Stimulated activated naive CD4-positive, alpha-beta T cell (primary cell): Measurements from ENCODE around the gene DNAH10.
"Not testable (repeated sequence)": the region's sequence is repeated elsewhere in the genome, so short reads cannot be mapped to it uniquely, and the experiment has no call there.

Experiments used
- DNase-seq, 6 experiments: peaks; one replicate each; lab custom pipeline; 2025; lab: John Stamatoyannopoulos, UW

Gene DNAH10

DNA sequence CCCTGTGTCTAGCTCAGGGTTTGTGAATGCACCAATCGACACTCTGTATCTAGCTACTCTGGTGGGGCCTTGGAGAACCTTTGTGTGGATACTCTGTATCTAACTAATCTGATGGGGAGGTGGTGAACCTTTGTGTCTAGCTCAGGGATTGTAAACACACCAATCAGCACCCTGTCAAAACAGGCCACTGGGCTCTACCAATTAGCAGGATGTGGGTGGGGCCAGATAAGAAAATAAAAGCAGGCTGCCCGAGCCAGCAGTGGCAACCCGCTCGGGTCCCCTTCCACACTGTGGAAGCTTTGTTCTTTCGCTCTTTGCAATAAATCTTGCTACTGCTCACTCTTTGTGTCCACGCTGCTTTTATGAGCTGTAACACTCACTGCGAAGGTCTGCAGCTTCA lies 185.4 kb downstream of the DNAH10 start:
- not testable (repeated sequence) for DNase-seq

DNA sequence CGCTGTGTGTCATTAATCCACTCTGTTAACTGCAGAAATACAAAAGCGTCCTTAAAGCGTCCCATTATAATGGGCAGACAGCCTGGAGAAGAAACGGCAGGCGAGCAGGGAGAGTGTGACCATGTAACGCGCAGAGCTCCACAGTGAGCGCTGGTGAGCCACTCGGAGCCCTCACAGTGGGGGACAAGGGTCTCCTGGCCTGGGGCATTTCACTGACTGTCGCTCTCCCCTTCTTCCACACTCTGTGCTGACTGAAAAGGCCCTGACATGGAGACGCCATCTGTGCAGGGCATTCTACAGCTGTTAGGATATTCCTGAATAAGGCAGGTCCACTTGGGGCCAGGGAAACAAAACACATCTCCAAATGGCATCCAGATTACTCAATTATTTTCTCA lies 186.3 kb downstream of the DNAH10 start:
- no peak for DNase-seq

DNA sequence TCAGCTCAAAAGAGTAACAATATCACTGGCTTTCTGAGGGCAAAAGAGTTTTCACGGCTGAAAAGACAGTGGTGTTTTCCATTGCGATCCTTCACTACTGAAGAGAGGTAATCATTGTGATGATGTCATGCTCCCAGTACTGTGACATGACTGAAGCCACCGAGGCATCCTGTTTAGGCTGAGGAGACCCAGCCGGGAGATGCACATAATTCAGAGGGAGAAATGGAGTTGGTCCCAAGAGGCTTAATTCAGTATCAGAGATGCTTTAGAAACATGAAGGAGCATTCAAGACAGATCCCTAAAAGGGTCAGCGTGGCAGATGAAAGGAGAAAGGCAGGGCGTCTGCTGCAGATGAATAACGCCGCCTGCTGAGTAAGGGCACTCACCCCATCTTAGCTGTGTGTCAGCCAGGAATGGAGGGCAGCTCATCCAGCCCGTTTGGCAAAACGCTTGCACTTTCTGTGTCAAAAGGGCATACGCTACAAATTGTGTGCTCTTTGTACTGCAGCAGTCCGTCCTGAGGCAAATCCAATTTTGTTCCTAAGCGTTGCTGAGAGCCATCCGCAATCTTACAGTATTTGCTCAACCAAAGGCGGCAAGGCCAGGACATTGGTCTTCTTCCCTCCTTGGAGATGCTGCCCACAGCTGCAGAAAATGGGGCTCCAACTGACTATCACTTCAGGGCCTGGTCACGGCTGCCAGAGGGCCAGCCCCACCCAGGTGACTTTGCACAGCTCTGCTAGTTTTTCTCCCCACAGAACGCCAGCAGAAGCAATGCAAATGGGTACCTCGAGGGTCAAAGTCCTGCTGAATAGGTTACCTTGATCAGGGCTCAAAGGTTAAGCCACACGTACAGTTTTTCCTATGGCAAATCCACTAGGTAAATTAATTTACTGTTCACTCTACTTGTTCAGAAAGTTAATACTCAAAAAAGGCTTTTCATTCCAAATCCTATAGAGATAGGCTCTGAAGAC lies 187.0 kb downstream of the DNAH10 start:
- no peak for DNase-seq

DNA sequence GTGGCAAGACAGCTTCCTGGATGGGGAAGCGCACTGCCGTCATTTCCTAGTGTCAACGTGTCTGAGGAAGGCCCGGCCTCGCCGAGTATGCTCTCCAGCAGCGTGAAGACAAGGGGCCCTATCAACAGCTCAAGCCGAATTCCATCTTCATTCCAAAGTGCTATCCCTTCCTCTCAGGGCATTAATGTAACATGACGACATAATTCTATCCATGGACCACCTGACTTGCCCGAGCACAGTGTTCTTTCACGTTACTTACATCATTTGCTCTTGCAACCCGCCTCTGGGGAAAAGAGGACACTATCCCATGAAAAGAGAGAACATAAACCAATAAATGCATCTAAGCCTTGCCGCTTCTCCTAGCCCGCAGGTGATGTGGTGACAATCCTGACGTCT lies 187.7 kb downstream of the DNAH10 start:
- no peak for DNase-seq

DNA sequence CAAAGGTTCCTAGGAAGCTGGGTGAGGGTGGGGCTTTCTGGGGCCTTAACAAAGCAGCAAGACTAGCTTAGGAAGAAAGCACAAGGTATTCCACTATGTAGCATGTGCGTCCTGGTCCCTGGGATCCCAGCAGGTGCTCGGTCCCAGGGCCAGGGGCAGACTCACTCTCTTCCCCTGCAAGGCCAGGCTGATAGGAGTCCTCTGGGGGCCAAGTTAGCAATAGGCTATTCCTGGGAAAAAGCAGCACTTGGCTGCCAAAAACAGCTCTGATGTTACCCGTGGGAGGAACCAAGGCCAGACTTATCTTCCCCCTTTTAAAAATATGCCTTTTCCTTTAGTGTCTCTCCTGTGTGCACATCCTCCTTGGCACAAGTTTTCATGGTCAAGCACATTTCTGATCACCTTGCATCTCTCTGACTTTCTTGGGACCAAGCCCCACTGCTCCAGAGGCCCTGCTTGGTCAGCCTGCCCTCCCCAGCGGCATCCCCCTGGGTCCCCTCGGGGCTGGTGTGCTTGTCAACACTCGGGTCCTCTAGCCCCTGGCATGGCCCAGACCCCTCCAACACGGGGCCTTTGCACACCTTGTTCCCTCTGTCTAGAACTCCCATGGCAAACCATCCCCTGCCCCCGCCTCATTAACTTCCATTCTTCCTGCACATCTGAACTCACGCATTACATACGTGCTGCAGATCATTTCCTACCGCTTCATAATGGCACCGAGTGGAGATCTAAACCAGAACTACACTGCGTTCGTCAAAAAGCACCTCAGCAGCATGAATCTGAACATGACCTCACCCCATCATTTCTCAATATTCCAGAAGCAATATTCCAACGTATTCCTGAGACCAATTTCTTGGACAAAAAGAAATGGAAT lies 188.6 kb downstream of the DNAH10 start:
- no peak for DNase-seq

DNA sequence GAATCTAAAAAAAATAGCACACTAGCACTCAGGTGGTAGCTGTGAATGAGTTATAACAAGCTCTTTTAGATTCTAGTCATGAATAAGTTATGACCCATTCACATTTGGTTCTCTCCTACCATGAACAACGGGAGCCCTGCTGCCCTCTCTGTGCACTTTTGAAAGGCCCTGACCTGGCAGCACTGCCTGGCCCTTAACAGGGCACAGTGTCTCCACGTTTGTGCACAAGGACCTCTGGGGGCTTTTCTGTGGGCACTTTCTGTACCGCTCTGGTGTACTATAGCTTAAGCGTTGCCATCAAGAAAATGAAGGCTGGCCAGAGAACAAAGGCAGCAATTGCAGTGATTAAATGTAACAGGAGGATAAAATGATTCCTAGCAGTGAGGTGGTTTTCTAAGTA lies 189.4 kb downstream of the DNAH10 start:
- no peak for DNase-seq

DNA sequence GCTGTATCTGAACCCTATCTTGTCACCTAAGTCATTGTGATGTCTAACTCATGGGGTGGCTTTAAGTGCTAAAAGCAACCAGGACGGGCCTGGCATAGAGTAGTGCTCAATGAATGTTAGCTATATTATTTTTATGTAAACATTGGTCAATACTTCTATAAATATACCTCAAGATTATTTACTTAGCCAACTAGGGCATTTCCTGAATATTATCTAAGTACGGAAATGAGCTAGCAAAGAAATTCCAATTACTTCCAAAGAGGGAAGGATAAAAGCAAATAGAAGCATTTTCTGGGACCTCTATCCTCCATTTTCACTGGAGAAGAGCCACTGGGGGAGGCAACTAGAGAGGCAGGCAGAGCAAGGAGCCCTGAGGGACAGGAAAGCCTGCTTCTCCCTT lies 189.9 kb downstream of the DNAH10 start:
- DNase-seq, result no peak

DNA sequence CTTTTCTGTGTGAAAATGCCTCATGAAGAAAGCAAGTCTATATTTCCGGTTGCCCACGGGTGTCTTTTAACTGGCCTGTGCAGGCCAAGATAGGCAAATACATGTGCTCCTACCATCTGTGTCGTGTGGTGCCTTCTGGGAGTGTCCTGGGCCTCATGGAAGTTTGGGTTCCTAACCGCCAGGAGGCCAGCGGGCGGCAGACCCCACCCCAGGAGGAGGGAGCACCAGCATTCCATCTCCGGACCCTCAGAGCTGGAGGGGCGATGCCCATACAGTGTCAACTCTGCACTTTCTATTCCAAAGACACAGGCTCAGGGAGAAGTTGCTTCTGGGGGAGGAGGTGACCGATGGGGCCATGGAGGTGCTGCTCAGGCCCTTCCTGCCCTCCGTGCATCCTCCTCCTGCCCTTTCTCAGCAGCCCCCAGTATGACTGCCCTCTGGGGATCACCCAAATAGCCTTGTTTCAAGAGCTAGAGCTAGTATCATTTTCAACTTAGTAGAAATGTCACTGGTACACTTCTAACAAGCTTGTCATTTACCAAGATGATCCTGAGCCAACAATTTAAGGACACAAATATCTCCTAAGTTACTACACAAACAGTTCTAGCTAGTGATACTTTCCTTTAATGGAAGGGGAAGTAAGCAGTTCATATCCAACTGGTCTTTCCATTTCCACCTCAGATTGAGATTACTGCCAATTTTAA lies 192.7 kb downstream of the DNAH10 start:
- no peak for DNase-seq

DNA sequence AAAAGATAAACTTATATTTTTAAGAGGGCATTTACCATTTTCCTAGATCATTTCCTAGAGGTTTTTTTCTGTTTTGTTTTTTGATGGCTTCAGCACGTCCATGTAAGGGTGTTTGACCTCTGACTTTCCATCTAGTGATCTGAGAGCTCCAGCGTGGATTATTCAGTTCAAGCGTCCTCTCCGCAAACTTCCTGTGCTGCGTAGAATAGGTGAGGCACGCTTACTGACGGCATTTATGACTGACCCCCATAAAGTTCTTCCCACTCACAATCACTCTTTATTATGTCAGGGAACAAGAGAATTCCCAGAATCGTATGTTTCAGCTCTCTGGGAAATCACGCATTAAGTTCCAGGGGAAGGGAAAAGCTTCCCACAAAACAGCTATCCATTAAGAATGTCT lies 194.1 kb downstream of the DNAH10 start:
- no peak for DNase-seq

DNA sequence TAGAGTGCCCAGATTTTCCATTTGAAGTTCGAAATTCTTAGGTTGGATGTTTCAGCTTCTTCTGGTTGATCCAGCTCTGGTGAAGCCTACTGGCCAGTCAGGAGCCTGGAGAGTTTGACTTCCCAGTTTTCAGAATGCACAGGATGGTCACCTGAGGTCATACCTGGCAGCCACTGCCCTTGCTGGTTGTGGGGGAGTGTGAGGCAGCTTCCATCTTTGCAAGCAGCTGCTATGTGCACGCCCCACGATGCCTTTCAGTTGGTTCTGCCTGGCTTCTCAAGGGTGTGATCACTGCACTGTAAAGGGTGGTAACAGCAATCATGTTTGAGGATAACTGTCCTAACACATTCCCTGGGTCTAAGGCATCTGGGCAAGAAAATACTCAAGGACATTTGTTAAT lies 195.1 kb downstream of the DNAH10 start:
- no peak for DNase-seq

DNA sequence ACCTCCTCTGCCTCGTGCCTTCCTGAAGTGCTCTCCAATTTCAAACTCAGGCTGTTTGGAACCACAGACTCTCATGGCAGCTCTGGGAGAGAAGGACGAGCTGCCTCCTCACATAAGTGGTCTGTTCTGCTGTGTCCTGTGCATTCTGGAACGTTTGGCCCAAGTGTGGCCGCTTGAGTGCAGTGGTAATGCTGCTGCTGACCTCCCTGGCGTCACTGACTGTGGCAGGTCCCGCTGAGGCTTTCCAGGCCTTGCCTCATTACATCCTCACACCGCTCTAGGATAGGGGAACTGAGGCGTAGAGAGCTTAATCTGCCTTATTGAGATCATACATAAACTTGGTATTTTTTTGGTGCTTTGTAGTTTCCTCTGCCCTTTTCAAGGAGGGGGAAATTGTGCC lies 196.4 kb downstream of the DNAH10 start:
- no peak for DNase-seq

DNA sequence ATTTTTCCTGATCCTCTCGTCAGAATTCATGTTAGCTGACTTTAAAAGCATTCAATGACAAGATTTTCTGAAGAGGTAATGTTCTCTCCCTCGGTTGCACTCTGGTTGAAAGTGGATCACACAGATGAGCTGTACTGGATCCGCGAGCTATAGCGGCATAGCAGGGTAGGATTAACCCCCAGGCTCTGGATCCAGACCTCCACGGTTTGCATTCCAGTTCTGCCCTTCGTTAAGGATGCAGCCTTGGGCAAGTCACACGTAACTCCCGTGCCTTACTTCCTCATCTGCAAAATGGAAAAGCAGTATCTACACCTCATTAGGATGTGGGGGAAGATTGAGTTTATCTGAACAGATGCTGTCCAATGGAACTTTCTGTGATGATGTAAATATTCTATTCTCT lies 196.8 kb downstream of the DNAH10 start:
- DNase-seq, result no peak

DNA sequence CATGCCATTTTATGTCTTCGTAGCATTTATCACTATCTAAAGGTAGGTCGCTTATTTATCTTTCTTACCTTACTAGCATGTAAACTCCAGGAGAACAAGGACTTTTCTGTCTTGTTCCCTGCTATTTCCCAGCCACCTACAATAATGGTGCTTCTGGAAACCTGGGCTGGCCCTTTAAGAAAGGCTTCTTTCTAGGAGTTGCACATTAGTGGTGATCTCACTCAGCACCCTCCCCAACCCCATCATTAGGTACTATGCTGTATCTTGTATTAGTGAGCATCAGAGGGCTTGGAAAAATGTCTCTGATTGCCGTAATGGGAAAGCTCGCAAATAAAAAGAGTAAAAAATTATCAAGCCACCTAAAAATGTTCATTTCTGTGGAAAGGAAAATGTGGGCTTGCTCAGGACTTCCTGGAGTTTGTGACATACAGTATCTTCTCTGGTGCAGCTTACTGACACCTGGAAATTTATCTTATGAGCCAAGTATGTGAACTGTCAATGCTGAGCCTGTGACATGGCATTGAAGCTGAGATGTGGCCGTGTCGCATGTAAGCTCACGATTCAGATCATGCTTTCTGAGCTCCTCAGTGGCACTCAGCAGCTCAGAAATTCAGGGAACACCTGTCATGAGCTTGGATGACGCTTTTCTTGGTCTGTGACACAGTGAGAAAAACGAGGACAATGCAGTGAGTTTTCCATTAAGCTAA lies 198.1 kb downstream of the DNAH10 start:
- no peak for DNase-seq

DNA sequence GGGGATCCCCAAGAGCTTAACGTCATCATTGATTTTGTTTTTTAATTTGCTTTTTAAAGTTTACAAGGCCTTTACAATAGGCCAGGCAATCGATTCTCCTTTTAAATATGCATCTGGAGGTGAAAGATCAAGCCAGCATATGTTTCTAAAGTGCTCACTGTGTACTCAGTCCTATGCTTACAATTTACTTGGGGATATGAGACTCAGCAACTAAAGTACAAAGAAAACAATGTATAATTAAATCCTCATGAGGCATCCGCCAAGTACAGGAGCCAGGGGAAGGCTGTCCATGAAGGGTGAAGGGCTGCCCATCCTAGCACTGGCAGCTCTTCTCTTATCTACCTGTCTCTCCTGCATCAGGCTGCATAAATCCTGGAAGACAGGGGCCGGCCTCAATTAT lies 198.8 kb downstream of the DNAH10 start:
- DNase-seq, result no peak

DNA sequence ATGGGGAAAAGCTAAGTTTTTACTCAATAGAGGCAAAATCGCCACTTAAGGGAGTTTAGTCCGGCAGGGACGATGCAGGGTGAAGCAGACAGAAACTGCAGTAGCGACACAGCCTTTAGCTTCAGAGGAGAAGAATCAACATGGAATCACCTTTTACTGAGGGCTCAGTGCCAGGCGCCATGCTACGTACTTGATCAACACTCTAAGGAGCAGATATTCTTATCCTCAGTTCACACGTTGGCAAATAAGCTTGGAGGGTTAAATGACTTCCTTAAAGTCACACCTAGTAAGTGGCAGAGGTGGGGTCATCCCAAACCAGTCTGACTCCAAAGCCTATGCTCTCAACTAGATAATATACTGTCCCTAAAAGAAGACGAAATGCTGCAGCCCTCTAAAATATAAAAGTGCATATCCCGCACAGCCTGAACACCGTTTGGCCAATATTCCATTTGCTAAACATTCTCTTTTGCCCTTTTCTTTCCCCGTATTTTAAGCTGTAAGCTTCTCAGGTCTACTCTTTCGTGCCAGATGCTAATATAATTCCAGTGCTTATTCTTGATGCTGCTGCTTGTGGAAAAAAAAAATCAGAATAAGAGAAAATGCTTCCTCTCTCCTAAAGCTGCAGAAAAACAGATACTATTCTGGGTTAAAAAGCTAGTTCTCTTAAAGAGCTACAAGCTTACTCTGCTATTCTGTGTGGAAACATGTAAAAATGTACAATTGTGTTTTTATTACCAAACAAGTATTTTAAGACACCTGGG lies 199.7 kb downstream of the DNAH10 start:
- DNase-seq, result no peak

DNA sequence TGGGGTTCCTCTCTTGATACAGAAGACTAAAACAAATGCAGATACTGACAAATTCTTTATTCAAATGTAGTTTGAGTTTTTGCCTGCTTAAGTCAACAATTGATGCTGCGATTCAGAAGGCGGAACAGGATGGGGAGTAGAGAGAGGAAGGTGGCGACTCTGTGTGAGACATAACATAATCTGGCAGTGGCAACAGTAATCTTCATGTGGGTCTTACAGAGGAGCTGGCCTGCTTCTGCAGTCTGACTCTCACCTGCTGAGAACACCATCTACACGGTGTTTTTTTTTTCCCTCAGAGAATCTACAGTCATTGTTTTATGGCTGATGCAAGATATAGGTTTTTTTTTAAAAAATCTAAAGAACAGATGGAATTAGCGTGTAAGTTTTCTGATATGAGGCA lies 200.4 kb downstream of the DNAH10 start:
- DNase-seq, result no peak

DNA sequence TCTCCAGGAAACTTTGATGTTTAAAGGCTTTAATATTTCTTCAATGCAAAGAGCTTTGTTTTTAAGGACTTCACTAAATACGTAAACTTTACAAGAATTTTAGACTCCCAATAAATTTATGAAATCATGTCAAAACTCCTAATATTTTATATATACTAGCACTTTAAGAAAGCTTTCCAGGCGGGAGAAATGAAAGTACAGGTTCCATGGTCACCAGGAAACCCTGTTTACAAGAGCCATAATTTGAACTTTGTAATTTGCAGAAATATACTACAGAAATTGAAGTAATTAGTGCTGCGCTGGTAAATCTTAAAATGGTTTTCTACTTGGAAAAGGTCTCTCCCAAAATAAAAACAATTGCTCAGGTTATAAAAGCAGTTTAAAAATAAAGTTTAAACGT lies 201.7 kb downstream of the DNAH10 start:
- DNase-seq, result no peak

DNA sequence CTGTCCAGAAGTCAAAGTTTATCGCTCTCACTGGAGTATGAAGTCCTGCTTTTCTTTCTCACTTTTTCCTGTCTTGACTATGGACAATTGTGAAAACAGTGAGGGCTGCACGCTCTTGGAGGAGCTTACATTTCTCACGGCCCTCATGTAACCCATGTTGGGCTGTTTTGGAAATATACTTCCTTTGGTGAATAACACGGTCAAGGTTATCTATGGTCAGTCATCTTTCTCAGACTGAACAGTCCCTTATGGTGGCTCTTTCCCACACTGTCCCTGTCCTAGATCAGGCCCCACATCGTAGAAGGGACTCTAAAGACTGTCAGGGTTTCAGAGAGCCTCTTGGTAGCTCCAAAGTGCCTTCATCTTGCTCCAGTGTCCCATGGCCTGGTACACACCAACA lies 203.3 kb downstream of the DNAH10 start:
- DNase-seq, result no peak

DNA sequence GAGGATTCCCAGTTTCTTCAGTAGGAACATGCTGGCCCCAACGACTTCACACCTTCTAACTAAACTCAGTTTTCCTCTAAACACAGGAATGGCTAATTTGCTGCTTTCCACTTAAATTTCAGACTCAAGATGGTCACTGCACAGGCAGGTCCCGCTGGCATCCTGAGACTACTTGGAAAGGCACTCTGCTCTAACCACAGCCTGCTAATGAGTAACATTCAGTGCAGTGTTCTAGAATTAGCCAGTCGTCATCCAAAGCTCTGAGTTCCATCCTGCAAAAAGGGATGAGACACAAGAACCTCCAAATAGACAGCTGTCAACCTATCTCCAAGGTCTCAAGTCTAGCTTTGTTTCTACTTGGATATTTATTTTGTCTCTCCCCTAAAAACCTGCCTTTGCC lies 204.5 kb downstream of the DNAH10 start:
- no peak for DNase-seq

DNA sequence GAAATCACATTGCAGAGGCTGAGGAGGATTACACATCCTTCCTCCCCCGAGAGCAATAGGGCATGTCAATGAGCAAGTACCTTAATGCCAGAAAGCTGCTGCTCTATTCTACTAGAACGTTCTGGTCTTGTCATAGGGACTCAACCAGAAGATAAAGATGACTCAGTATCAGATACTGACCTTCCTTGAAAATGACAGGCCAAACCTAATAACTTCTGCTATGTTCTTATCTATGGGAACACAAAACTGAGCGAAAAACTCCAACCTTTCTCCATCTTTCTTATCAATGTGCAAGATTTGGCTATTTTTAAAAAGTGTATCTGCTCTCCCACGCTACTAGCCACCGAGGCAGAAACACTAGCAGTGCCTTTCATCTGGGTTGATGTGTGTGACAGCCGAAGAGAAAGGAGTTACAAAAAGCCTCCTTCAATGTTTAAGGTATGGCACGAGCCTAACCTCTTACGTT lies 205.1 kb downstream of the DNAH10 start:
- no peak for DNase-seq

DNA sequence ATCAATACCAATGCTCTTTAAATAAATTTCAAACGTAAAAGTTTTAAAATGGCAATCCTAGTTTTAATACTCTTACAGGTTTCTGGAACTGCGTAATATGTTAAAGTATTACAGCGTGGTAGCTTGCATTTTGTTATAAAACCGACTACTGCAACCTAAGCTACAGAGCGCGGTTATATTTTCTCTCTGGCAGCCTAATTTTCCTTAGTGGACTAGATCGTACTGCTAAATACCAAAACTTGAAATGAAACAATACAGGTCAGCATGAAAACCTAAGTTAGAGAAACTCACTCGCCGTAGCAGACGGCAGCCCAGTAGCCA lies 209.3 kb downstream of the DNAH10 start:
- no peak for DNase-seq
